GM19395 (cell line): ENCODE results near the gene NFATC1.
"Not testable (repeated sequence)": the region's sequence is repeated elsewhere in the genome, so short reads cannot be mapped to it uniquely, and the experiment has no call there.

ENCODE experiments used
- ATAC-seq: cut with Tn5 transposase; IDR thresholded peaks from one replicate; pipeline ENCODE4 v1.9.1; 2021; ENCODE audit warnings: mild to moderate bottlenecking, moderate library complexity; ENCODE audit not compliant: unreplicated experiment

The NFATC1 gene

GRCh38 chr18:79469751-79470505 lies 74.2 kb downstream of the NFATC1 start:
- no peak for ATAC-seq

- no peak for ATAC-seq
Observed at GRCh38 chr18:79470547-79470946, 74.8 kb downstream of the NFATC1 start.

GRCh38 chr18:79471046-79471445 lies 75.3 kb downstream of the NFATC1 start:
- no peak for ATAC-seq

- ATAC-seq = no peak
Observed at GRCh38 chr18:79471597-79471996, 75.9 kb downstream of the NFATC1 start.

GRCh38 chr18:79472176-79472575 lies 76.4 kb downstream of the NFATC1 start:
- no peak for ATAC-seq

- ATAC-seq = no peak
Observed at GRCh38 chr18:79472946-79473345, 77.2 kb downstream of the NFATC1 start.

GRCh38 chr18:79476031-79476917 lies 80.5 kb downstream of the NFATC1 start:
- no peak for ATAC-seq

- ATAC-seq = no peak
Observed at GRCh38 chr18:79476918-79477571, 81.3 kb downstream of the NFATC1 start.

GRCh38 chr18:79477711-79478483 lies 82.2 kb downstream of the NFATC1 start:
- ATAC-seq = no peak

GRCh38 chr18:79478484-79479115 lies 82.9 kb downstream of the NFATC1 start:
- ATAC-seq = no peak

GRCh38 chr18:79479116-79479760 lies 83.5 kb downstream of the NFATC1 start:
- ATAC-seq = no peak

GRCh38 chr18:79479761-79480161 lies 84.0 kb downstream of the NFATC1 start:
- no peak for ATAC-seq

GRCh38 chr18:79480171-79481045 lies 84.7 kb downstream of the NFATC1 start:
- no peak for ATAC-seq

- no peak for ATAC-seq
Observed at GRCh38 chr18:79481046-79481790, 85.5 kb downstream of the NFATC1 start.

GRCh38 chr18:79483393-79483792 lies 87.7 kb downstream of the NFATC1 start:
- not testable (repeated sequence) for ATAC-seq

- ATAC-seq = no peak
Observed at GRCh38 chr18:79483971-79484491, 88.3 kb downstream of the NFATC1 start.

GRCh38 chr18:79484661-79485621 lies 89.2 kb downstream of the NFATC1 start:
- no peak for ATAC-seq
